OCI-LY3 (cell line): ENCODE results near the gene CDH23.

Experiments
- EZH2phosphoT487 ChIP-seq: fragments of 200-600 bp; shearing (Covaris generic); IDR thresholded peaks from 2 replicates; pipeline ENCODE4 v1.6.1; 2018; ENCODE audit warnings: antibody characterized with exemption, mixed run types, low read depth
- TF ChIP-seq, protein P1 (sequence below): fragments of 200-600, 300-600 bp; sonication (generic); IDR thresholded peaks from 2 replicates; pipeline ENCODE4 v1.5.1; 2014; ENCODE audit warnings: antibody characterized with exemption, low read length, low read depth

DNA sequence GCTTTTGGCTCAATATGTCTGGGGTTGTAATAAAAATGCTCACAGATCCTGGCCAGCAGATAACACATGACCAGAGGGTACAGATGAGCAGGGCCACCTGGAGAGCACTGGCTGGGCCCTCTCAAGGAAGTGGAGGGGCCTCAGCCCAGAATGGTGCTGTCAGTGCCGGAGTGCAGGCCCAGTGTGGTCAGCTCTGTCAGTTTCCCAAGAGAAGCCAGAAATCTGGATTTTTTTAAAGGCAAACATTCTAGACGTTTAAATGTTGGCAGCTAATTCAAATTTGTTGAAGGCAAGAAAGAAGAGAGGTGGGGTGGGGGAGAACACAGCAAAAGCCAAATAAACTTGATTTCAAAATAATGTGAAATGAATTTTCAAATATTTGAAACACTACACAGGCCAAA, 320.8 kb downstream of the CDH23 start:
- TF ChIP-seq, protein P1, sequence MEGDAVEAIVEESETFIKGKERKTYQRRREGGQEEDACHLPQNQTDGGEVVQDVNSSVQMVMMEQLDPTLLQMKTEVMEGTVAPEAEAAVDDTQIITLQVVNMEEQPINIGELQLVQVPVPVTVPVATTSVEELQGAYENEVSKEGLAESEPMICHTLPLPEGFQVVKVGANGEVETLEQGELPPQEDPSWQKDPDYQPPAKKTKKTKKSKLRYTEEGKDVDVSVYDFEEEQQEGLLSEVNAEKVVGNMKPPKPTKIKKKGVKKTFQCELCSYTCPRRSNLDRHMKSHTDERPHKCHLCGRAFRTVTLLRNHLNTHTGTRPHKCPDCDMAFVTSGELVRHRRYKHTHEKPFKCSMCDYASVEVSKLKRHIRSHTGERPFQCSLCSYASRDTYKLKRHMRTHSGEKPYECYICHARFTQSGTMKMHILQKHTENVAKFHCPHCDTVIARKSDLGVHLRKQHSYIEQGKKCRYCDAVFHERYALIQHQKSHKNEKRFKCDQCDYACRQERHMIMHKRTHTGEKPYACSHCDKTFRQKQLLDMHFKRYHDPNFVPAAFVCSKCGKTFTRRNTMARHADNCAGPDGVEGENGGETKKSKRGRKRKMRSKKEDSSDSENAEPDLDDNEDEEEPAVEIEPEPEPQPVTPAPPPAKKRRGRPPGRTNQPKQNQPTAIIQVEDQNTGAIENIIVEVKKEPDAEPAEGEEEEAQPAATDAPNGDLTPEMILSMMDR: no peak
- no peak for TF ChIP-seq EZH2phosphoT487
